GM23338 (cell line): Measurements from ENCODE around the gene FBXW4. TPM values are rescaled to one million over a fixed set of nuclear protein-coding genes. Genes with fewer than 3 reads are reported as not detected.

Source experiments
- ATAC-seq: fragments of 200-7000 bp; cut with Tn5 transposase; 3 replicates; pipeline ENCODE4 v1.9.1; 2020
- DNase-seq: peaks from one replicate; pipeline ENCODE4 v3.0.0-alpha.2; 2015; ENCODE audit warnings: low spot score
- H2AFZ ChIP-seq: fragments of 200-600 bp; sonication (generic); 2 replicates; pipeline ENCODE4 v1.8.0; 2016; ENCODE audit warnings: antibody characterized with exemption, mild to moderate bottlenecking, moderate library complexity
- H3F3A ChIP-seq: fragments of 200-600 bp; sonication (generic); replicated peaks from 2 replicates; pipeline ENCODE4 v1.8.0; 2017; ENCODE audit warnings: antibody characterized with exemption, mixed run types, low read depth
- H3K27ac ChIP-seq: fragments of 200-600 bp; sonication (generic); 2 replicates; pipeline ENCODE4 v1.6.1; 2016; ENCODE audit warnings: low read depth
- H3K27me3 ChIP-seq: fragments of 200-600 bp; sonication (generic); 2 replicates; pipeline ENCODE4 v1.8.0; 2016; ENCODE audit warnings: mild to moderate bottlenecking, mixed run types, moderate library complexity; ENCODE audit not compliant: insufficient read depth
- H3K36me3 ChIP-seq: fragments of 200-600 bp; sonication (generic); 2 replicates; pipeline ENCODE4 v1.8.0; 2016; ENCODE audit warnings: mild to moderate bottlenecking; ENCODE audit not compliant: insufficient read depth
- H3K4me1 ChIP-seq: fragments of 200-600 bp; sonication (generic); 2 replicates; pipeline ENCODE4 v1.8.0; 2016; ENCODE audit warnings: mild to moderate bottlenecking, moderate library complexity; ENCODE audit not compliant: insufficient read depth
- H3K4me2 ChIP-seq: fragments of 200-600 bp; sonication (generic); 2 replicates; pipeline ENCODE4 v1.7.1; 2017; ENCODE audit warnings: mixed run types
- H3K4me3 ChIP-seq: fragments of 200-600 bp; sonication (generic); 2 replicates; pipeline ENCODE4 v1.6.1; 2016; ENCODE audit warnings: mixed run types
- H3K79me2 ChIP-seq: fragments of 200-600 bp; sonication (generic); replicated peaks from 2 replicates; pipeline ENCODE4 v1.8.0; 2017; ENCODE audit warnings: mild to moderate bottlenecking; ENCODE audit not compliant: insufficient read depth
- H3K9me2 ChIP-seq: fragments of 200-600 bp; sonication (generic); 2 replicates; pipeline ENCODE4 v1.8.0; 2017; ENCODE audit not compliant: insufficient read depth
- H4K20me1 ChIP-seq: fragments of 200-600 bp; sonication (generic); replicated peaks from 2 replicates; pipeline ENCODE4 v1.8.0; 2017; ENCODE audit warnings: mild to moderate bottlenecking; ENCODE audit not compliant: insufficient read depth
- H3K27ac Mint-ChIP-seq: 2 replicates; pipeline ENCODE4 v1.8.0; 2020; ENCODE audit warnings: inconsistent platforms, mild to moderate bottlenecking, moderate library complexity, mixed read lengths
- H3K27me3 Mint-ChIP-seq: 3 replicates; pipeline ENCODE4 v1.8.0; 2022; ENCODE audit warnings: low read depth, mild to moderate bottlenecking, moderate library complexity, mixed read lengths, inconsistent platforms; ENCODE audit not compliant: insufficient read depth, poor library complexity
- H3K36me3 Mint-ChIP-seq: 3 replicates; pipeline ENCODE4 v1.8.0; 2021; ENCODE audit warnings: low read depth, mild to moderate bottlenecking, inconsistent platforms, moderate library complexity, mixed read lengths
- H3K4me1 Mint-ChIP-seq: 3 replicates; pipeline ENCODE4 v1.8.0; 2020; ENCODE audit warnings: mild to moderate bottlenecking, inconsistent platforms, mixed read lengths
- H3K4me3 Mint-ChIP-seq: 3 replicates; pipeline ENCODE4 v1.8.0; 2021; ENCODE audit warnings: moderate library complexity, mild to moderate bottlenecking, inconsistent platforms, mixed read lengths
- H3K9me3 Mint-ChIP-seq: 3 replicates; pipeline ENCODE4 v1.8.0; 2020; ENCODE audit warnings: moderate library complexity, mild to moderate bottlenecking, inconsistent platforms, mixed read lengths
- CREB1 ChIP-seq: fragments of 250-450 bp; sonication (Bioruptor Pico); IDR thresholded peaks from 2 replicates; pipeline ENCODE4 v1.5.0; 2020; ENCODE audit warnings: low read depth, mild to moderate bottlenecking, moderate library complexity
- ETS1 ChIP-seq: IDR thresholded peaks from 2 replicates; pipeline ENCODE4 v1.6.1; 2016; ENCODE audit warnings: antibody characterized with exemption
- EZH2 ChIP-seq: fragments of 200-600 bp; sonication (generic); IDR thresholded peaks from one replicate; pipeline ENCODE4 v1.8.0; 2017; ENCODE audit warnings: antibody characterized with exemption, mild to moderate bottlenecking, low read depth; ENCODE audit not compliant: unreplicated experiment
- EZH2phosphoT487 ChIP-seq: fragments of 200-600 bp; sonication (generic); IDR thresholded peaks from one replicate; pipeline ENCODE4 v1.8.1; 2018; ENCODE audit warnings: antibody characterized with exemption; ENCODE audit not compliant: unreplicated experiment
- NANOG ChIP-seq: IDR thresholded peaks from 2 replicates; pipeline ENCODE4 v1.6.1; 2016; ENCODE audit warnings: antibody characterized with exemption, borderline replicate concordance
- POLR2AphosphoS5 ChIP-seq: IDR thresholded peaks from 2 replicates; pipeline ENCODE4 v1.6.1; 2016; ENCODE audit warnings: antibody characterized with exemption, low read depth
- STAT1 ChIP-seq: IDR thresholded peaks from one replicate; pipeline ENCODE4 v1.6.1; 2016; ENCODE audit warnings: antibody characterized with exemption; ENCODE audit not compliant: unreplicated experiment
- ZNF114 ChIP-seq: fragments of 250-450 bp; sonication (Bioruptor Pico); IDR thresholded peaks from 2 replicates; pipeline ENCODE4 v1.5.0; 2020; ENCODE audit warnings: mild to moderate bottlenecking, moderate library complexity
- ZNF462 ChIP-seq: fragments of 250-450 bp; sonication (Bioruptor Pico); IDR thresholded peaks from 2 replicates; pipeline ENCODE4 v1.5.0; 2020; ENCODE audit warnings: mild to moderate bottlenecking, moderate library complexity
- polyA plus RNA-seq: library from polyadenylated mRNA; unstranded; fragments of >200 nt; fragmentation: Nextera tagmentation; extraction: Ambion mirVana; gene quantifications from 2 replicates; pipeline ENCODE4 v1.2.1, GENCODE V29; 2016
- total RNA-seq: library from RNA; depleted of rRNA; stranded (reverse); fragments of >200 nt; shearing (Covaris generic); gene quantifications from 2 replicates; pipeline ENCODE4 v1.2.3, GENCODE V29; 2014
- TF ChIP-seq, protein P1 (sequence below): IDR thresholded peaks from one replicate; pipeline ENCODE4 v1.6.1; 2018; ENCODE audit warnings: antibody characterized with exemption; ENCODE audit not compliant: unreplicated experiment
- TF ChIP-seq, protein P2 (sequence below), 2 experiments: fragments of 200-600 bp in 1 of 2; sonication (generic) in 1 of 2; conservative IDR thresholded peaks; 2 replicates each; pipeline versions ENCODE4 v1.5.1 to v1.6.1; 2016 to 2017; ENCODE audit warnings: antibody characterized with exemption in 2 of 2, low read depth in 2 of 2, mild to moderate bottlenecking in 2 of 2, moderate library complexity in 1 of 2

FBXW4 gene
- total and polyA plus RNA-seq, 2 experiments from 2014 or later = 8.0 to 18.6 TPM

- ATAC-seq (no peak), DNase-seq (no peak)
- Histone ChIP-seq H3K4me1 (no peaks in the 10 kb centered on the region), H3K4me2 (no peak overlapping the region), H3K9me2 (no peaks in the 10 kb centered on the region), H3K27ac (no peak overlapping the region), H4K20me1 (no peaks in the 10 kb centered on the region; the same call in none of the 2 replicates), H3K27me3 (no peaks in the 10 kb centered on the region), H2AFZ (no peak overlapping the region), H3K79me2 (no peaks in the 10 kb centered on the region), H3K36me3 (no peaks in the 10 kb centered on the region), H3F3A (no peaks in the 10 kb centered on the region), H3K4me3 (no peak overlapping the region)
- Mint-ChIP-seq H3K27me3 (peaks cover 1% of the 10 kb centered on the region), H3K36me3 (peaks cover 27% of the 10 kb centered on the region), H3K27ac (no peak overlapping the region), H3K4me3 (no peak overlapping the region), H3K9me3 (no peaks in the 10 kb centered on the region), H3K4me1 (no peaks in the 10 kb centered on the region; the same call in 2 of the 3 replicates)
- no peak for TF ChIP-seq CREB1 (CRISPR knock-in tag)
- TF ChIP-seq NANOG = no peak
- no peak for TF ChIP-seq EZH2
- TF ChIP-seq EZH2phosphoT487 = no peak
- no peak for TF ChIP-seq ETS1
- TF ChIP-seq, protein P1, sequence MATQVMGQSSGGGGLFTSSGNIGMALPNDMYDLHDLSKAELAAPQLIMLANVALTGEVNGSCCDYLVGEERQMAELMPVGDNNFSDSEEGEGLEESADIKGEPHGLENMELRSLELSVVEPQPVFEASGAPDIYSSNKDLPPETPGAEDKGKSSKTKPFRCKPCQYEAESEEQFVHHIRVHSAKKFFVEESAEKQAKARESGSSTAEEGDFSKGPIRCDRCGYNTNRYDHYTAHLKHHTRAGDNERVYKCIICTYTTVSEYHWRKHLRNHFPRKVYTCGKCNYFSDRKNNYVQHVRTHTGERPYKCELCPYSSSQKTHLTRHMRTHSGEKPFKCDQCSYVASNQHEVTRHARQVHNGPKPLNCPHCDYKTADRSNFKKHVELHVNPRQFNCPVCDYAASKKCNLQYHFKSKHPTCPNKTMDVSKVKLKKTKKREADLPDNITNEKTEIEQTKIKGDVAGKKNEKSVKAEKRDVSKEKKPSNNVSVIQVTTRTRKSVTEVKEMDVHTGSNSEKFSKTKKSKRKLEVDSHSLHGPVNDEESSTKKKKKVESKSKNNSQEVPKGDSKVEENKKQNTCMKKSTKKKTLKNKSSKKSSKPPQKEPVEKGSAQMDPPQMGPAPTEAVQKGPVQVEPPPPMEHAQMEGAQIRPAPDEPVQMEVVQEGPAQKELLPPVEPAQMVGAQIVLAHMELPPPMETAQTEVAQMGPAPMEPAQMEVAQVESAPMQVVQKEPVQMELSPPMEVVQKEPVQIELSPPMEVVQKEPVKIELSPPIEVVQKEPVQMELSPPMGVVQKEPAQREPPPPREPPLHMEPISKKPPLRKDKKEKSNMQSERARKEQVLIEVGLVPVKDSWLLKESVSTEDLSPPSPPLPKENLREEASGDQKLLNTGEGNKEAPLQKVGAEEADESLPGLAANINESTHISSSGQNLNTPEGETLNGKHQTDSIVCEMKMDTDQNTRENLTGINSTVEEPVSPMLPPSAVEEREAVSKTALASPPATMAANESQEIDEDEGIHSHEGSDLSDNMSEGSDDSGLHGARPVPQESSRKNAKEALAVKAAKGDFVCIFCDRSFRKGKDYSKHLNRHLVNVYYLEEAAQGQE = no peak
- no peak for TF ChIP-seq ZNF114 (CRISPR knock-in tag)
- no peak for TF ChIP-seq ZNF462 (CRISPR knock-in tag)
- TF ChIP-seq STAT1 = no peak
- no peak for TF ChIP-seq POLR2AphosphoS5
- TF ChIP-seq, protein P2, sequence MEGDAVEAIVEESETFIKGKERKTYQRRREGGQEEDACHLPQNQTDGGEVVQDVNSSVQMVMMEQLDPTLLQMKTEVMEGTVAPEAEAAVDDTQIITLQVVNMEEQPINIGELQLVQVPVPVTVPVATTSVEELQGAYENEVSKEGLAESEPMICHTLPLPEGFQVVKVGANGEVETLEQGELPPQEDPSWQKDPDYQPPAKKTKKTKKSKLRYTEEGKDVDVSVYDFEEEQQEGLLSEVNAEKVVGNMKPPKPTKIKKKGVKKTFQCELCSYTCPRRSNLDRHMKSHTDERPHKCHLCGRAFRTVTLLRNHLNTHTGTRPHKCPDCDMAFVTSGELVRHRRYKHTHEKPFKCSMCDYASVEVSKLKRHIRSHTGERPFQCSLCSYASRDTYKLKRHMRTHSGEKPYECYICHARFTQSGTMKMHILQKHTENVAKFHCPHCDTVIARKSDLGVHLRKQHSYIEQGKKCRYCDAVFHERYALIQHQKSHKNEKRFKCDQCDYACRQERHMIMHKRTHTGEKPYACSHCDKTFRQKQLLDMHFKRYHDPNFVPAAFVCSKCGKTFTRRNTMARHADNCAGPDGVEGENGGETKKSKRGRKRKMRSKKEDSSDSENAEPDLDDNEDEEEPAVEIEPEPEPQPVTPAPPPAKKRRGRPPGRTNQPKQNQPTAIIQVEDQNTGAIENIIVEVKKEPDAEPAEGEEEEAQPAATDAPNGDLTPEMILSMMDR (conservative IDR thresholded peaks at IDR 0.05; ENCODE audit: low read depth in 2 of 2) = no peak
Observed at GRCh38 chr10:101670635-101671034, 24.3 kb downstream of the FBXW4 start.
